K562 (cell line): ENCODE data around the gene ANKRD11.

Experiments
- MLLT1 ChIP-seq, 2 experiments: fragments of 450-650 bp; IDR thresholded peaks; 2 replicates each; pipeline ENCODE4 v1.6.1; 2016
- RB1 ChIP-seq: fragments of 450-650 bp; IDR thresholded peaks from 2 replicates; pipeline ENCODE4 v1.6.1; 2017; ENCODE audit warnings: low read depth, mild to moderate bottlenecking
- SIN3A ChIP-seq, 2 experiments: fragments of 150-350 bp in 1 of 2; IDR thresholded peaks; 2 replicates each; pipeline ENCODE4 v1.6.1; 2011 to 2016; ENCODE audit warnings: borderline replicate concordance in 2 of 2, low read depth in 2 of 2, low read length in 2 of 2, mild to moderate bottlenecking in 2 of 2, moderate library complexity in 2 of 2; ENCODE audit not compliant: control insufficient read depth in 1 of 2
- SMC3 ChIP-seq: conservative IDR thresholded peaks from 2 replicates; pipeline ENCODE4 v1.6.1; 2011; ENCODE audit warnings: low read depth, low read length, improper control_type of control experiment; ENCODE audit not compliant: insufficient read depth

DNA sequence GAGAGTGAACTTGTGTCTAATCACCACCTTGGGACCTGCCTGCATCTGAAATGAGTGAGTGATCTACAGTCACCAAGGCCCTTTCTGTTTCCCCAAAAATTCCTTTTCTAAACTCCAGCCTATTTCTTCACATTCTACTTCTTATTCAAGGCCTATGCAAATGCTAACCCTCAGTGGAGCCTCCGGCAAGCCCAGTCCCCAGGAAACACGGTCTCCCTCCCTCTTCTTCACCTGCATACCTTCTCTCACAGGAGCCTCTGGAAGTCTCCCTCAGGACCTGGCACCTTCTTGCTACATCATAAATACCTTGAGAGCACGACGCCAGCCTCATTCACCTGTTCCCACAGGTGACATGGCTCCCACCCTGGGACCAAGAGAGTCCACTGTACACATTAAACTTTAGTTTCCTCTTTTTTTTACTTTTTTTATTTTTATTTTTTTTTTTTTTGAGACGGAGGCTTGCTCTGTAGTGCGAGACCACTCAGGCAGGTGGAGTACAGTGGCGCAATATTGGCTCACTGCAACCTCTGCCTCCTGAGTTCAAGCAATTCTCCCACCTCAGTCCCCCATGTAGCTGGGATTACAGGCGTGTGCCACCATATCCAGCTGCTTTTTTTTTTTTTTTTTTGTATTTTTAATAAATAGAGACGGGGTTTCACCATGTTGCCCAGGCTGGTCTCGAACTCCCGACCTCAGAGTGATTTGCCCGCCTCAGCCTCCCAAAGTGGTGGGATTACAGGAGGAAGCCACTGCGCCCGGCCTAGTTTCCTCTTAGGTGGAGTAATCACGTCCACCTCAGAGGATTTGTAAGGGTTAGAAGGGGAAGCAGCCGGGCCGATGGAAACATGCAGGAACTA lies 97.3 kb downstream of the ANKRD11 start:
- TF ChIP-seq SIN3A (IDR thresholded peaks at IDR 0.05; ENCODE audit: borderline replicate concordance in 2 of 2, control insufficient read depth in 1 of 2, low read depth in 2 of 2, low read length in 2 of 2), result no peak
- no peak for TF ChIP-seq SMC3
- no peak for TF ChIP-seq RB1
- no peak for TF ChIP-seq MLLT1 (IDR thresholded peaks at IDR 0.05)
